HCT116 (cell line): ENCODE data around the gene NOL3.

Experiments
- CTCF ChIP-seq, 3 experiments: fragments of 200-600 bp in 1 of 3; sonication (generic) in 1 of 3; IDR thresholded peaks in 2 of 3; conservative IDR thresholded peaks in 1 of 3; 2 replicates each; pipeline ENCODE4 v1.5.1; 2012 to 2017; ENCODE audit warnings: low read depth in 2 of 3, low read length in 2 of 3, antibody characterized with exemption in 1 of 3, borderline replicate concordance in 1 of 3, control low read depth in 1 of 3, mild to moderate bottlenecking in 1 of 3, mixed read lengths in 1 of 3, mixed run types in 1 of 3, moderate library complexity in 1 of 3; ENCODE audit not compliant: insufficient read depth in 1 of 3
- EZH2 ChIP-seq: fragments of 200-600 bp; sonication (generic); IDR thresholded peaks from 2 replicates; pipeline ENCODE4 v1.6.1; 2017; ENCODE audit warnings: antibody characterized with exemption, mixed run types
- EZH2phosphoT487 ChIP-seq: fragments of 200-600 bp; IDR thresholded peaks from 2 replicates; pipeline ENCODE4 v1.6.1; 2018; ENCODE audit warnings: antibody characterized with exemption, borderline replicate concordance
- MAX ChIP-seq: IDR thresholded peaks from 2 replicates; pipeline ENCODE4 v1.6.1; 2012
- POLR2A ChIP-seq: IDR thresholded peaks from 2 replicates; pipeline ENCODE4 v1.7.0; 2011; ENCODE audit warnings: borderline replicate concordance; ENCODE audit not compliant: insufficient read depth, insufficient read length; ENCODE audit errors: extremely low read depth
- SIN3A ChIP-seq: IDR thresholded peaks from 2 replicates; pipeline ENCODE4 v1.6.1; 2012; ENCODE audit warnings: low read depth
- SRF ChIP-seq: IDR thresholded peaks from 2 replicates; pipeline ENCODE4 v1.6.1; 2012; ENCODE audit warnings: low read depth
- TCF7L2 ChIP-seq: IDR thresholded peaks from 2 replicates; pipeline ENCODE4 v1.7.0; 2011; ENCODE audit warnings: borderline replicate concordance, inconsistent platforms; ENCODE audit not compliant: insufficient read depth, insufficient read length; ENCODE audit errors: extremely low read depth
- YY1 ChIP-seq: IDR thresholded peaks from 2 replicates; pipeline ENCODE4 v1.6.1; 2011; ENCODE audit warnings: low read length, low read depth, moderate library complexity, mild to moderate bottlenecking; ENCODE audit not compliant: insufficient replicate concordance; ENCODE audit errors: extremely low read depth
- ZBTB33 ChIP-seq: IDR thresholded peaks from 2 replicates; pipeline ENCODE4 v1.6.1; 2011; ENCODE audit warnings: mild to moderate bottlenecking, low read length, moderate library complexity; ENCODE audit not compliant: insufficient replicate concordance; ENCODE audit errors: extremely low read depth

- TF ChIP-seq CTCF (IDR thresholded peaks at IDR 0.05 in 2 of 3, conservative IDR thresholded peaks at IDR 0.05 in 1 of 3; ENCODE audit: borderline replicate concordance in 1 of 3, insufficient read depth in 1 of 3, low read depth in 2 of 3, low read length in 2 of 3) (no peak), MAX (no peak), SIN3A (no peak), ZBTB33 (no peak), YY1 (no peak), EZH2 (no peak), POLR2A (no peak), TCF7L2 (no peak), EZH2phosphoT487 (no peak), SRF (no peak)
Observed at GRCh38 chr16:67142342-67142741, 28.0 kb upstream of the NOL3 start.
